Measurements from ENCODE around the gene TTLL5.

DNA sequence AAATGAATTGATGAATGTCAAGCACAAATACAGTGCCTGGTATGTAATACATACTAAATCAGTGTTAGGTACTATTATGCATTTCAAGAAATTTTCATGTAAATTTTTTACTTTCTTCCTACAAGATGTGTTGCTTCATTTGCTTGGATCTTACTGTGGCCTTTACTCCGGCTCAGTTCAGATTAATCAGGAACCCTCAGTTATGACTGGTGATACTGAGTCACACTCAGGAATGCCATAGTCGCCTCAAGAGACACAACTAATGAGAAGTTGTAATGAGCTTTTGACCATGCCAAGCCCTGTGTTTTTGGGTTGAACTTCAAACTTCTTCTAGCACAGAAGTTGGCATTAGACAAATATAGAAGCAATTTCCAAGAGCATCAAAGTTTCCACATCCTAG, 224.8 kb downstream of the TTLL5 start:
- TF ChIP-seq, protein P1, sequence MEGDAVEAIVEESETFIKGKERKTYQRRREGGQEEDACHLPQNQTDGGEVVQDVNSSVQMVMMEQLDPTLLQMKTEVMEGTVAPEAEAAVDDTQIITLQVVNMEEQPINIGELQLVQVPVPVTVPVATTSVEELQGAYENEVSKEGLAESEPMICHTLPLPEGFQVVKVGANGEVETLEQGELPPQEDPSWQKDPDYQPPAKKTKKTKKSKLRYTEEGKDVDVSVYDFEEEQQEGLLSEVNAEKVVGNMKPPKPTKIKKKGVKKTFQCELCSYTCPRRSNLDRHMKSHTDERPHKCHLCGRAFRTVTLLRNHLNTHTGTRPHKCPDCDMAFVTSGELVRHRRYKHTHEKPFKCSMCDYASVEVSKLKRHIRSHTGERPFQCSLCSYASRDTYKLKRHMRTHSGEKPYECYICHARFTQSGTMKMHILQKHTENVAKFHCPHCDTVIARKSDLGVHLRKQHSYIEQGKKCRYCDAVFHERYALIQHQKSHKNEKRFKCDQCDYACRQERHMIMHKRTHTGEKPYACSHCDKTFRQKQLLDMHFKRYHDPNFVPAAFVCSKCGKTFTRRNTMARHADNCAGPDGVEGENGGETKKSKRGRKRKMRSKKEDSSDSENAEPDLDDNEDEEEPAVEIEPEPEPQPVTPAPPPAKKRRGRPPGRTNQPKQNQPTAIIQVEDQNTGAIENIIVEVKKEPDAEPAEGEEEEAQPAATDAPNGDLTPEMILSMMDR (IDR thresholded peaks at IDR 0.05): no peak
- TF ChIP-seq POLR2A (IDR thresholded peaks at IDR 0.05) (no peak), EP300 (IDR thresholded peaks at IDR 0.05) (no peak)
